GM21381 (cell line): ENCODE data around the gene SEPTIN7.

ENCODE experiments used
- ATAC-seq: cut with Tn5 transposase; IDR thresholded peaks from one replicate; pipeline ENCODE4 v1.9.1; 2021; ENCODE audit warnings: mild to moderate bottlenecking, moderate library complexity; ENCODE audit not compliant: unreplicated experiment

Gene SEPTIN7

GRCh38 chr7:35785250-35785649 is 15.6 kb upstream of the SEPTIN7 start:
- ATAC-seq = no peak

GRCh38 chr7:35787925-35788324 is 12.9 kb upstream of the SEPTIN7 start:
- ATAC-seq = no peak

- ATAC-seq = no peak
Measured at GRCh38 chr7:35792472-35792871, 8.4 kb upstream of the SEPTIN7 start.

- ATAC-seq = no peak
Measured at GRCh38 chr7:35792873-35793489, 7.9 kb upstream of the SEPTIN7 start.

GRCh38 chr7:35797311-35797710 is 3.5 kb upstream of the SEPTIN7 start:
- ATAC-seq = no peak

GRCh38 chr7:35799846-35800717 is 775 bp upstream of the SEPTIN7 start:
- peak; percentile 45 for ATAC-seq

- peak; percentile 30 for ATAC-seq
Measured at GRCh38 chr7:35801392-35802101, 690 bp downstream of the SEPTIN7 start.

- ATAC-seq = no peak
Measured at GRCh38 chr7:35802102-35802466, 1.2 kb downstream of the SEPTIN7 start.

GRCh38 chr7:35802649-35803048 is 1.8 kb downstream of the SEPTIN7 start:
- no peak for ATAC-seq

- no peak for ATAC-seq
Measured at GRCh38 chr7:35804231-35804970, 3.5 kb downstream of the SEPTIN7 start.

GRCh38 chr7:35805876-35806275 is 5.0 kb downstream of the SEPTIN7 start:
- no peak for ATAC-seq

GRCh38 chr7:35816514-35816913 is 15.7 kb downstream of the SEPTIN7 start:
- ATAC-seq = no peak

GRCh38 chr7:35817181-35817580 is 16.3 kb downstream of the SEPTIN7 start:
- no peak for ATAC-seq

GRCh38 chr7:35817930-35818329 is 17.1 kb downstream of the SEPTIN7 start:
- ATAC-seq = no peak

GRCh38 chr7:35818513-35818912 is 17.7 kb downstream of the SEPTIN7 start:
- ATAC-seq = no peak

- ATAC-seq = no peak
Measured at GRCh38 chr7:35819310-35819709, 18.5 kb downstream of the SEPTIN7 start.

- ATAC-seq = no peak
Measured at GRCh38 chr7:35819954-35820703, 19.3 kb downstream of the SEPTIN7 start.

GRCh38 chr7:35820858-35821257 is 20.0 kb downstream of the SEPTIN7 start:
- ATAC-seq = no peak

- ATAC-seq = no peak
Measured at GRCh38 chr7:35823440-35823839, 22.6 kb downstream of the SEPTIN7 start.

- ATAC-seq = no peak
Measured at GRCh38 chr7:35825974-35826373, 25.1 kb downstream of the SEPTIN7 start.
